Mucosa of rectum (tissue), 2 donors: ENCODE data around the gene CALML4.
"Not testable (repeated sequence)": the region's sequence is repeated elsewhere in the genome, so short reads cannot be mapped to it uniquely, and the experiment has no call there.

Source experiments
- H3K27ac ChIP-seq, 2 donors: one replicate each; pipeline ENCODE4 v1.7.0; 2013; ENCODE audit warnings: inconsistent platforms in 2 of 2, low read depth in 2 of 2, low read length in 2 of 2
- H3K27me3 ChIP-seq, 2 donors: one replicate each; pipeline ENCODE4 v1.7.0; 2013; ENCODE audit warnings: low read length in 2 of 2; ENCODE audit not compliant: control insufficient read depth in 2 of 2, insufficient read depth in 2 of 2
- H3K36me3 ChIP-seq, 2 donors: one replicate each; pipeline ENCODE4 v1.7.0; 2013; ENCODE audit warnings: low read length in 2 of 2; ENCODE audit not compliant: control insufficient read depth in 2 of 2, insufficient read depth in 2 of 2
- H3K4me1 ChIP-seq, 2 donors: one replicate each; pipeline ENCODE4 v1.7.0; 2013; ENCODE audit warnings: low read length in 2 of 2, mild to moderate bottlenecking in 1 of 2; ENCODE audit not compliant: control insufficient read depth in 2 of 2, insufficient read depth in 2 of 2
- H3K4me3 ChIP-seq, 2 donors: one replicate each; pipeline ENCODE4 v1.7.0; 2013; ENCODE audit warnings: low read length in 2 of 2
- H3K9ac ChIP-seq, 2 donors: one replicate each; pipeline ENCODE4 v1.7.0; 2013; ENCODE audit warnings: low read length in 2 of 2, low read depth in 1 of 2, mild to moderate bottlenecking in 1 of 2
- H3K9me3 ChIP-seq, 2 donors: one replicate each; pipeline ENCODE4 v1.7.0; 2013; ENCODE audit warnings: low read length in 2 of 2; ENCODE audit not compliant: control insufficient read depth in 2 of 2
- donor health status: healthy.
- donor health status: Normal muscosa, but diverticular disease.

CALML4 gene

DNA sequence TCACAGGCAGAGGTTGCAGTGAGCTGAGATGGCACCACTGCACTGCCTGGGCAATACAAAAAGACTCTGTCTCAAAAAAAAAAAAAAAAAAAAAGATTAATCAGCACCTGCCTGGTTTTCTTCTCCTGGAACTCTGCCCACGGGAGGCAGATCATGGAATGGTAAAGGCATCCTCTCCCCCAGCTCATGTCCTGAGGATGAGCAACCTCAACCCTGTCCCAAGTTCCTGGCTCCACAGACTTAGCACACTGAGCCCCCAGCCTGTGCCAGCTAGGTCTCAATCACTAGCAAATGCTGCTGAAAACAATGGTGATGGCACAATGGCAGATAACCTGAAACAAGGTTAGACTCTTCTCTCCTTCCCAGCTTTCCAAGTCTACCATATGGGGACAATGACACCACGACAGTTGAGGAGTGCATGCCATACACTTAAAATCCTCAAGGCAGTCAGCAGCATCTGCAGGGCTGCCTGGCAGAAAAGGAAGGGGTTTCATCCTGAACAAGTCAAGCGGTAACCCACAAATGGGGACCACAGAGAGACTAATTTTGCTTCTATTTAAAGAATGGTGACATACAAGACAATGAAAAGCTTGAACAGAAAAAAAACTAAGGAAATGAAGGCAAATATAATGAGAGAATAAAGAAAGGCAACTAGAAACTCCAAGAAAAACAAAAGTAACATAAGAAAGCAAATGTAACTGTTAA is 19.6 kb upstream of the CALML4 start:
- Histone ChIP-seq H3K4me1 (peaks cover 11 to 15% of the 10 kb centered on the region in 2 donors), H3K36me3 (peaks cover 0 to 3% of the 10 kb centered on the region in 2 donors), H3K9ac (no peak overlapping the region), H3K4me3 (no peak overlapping the region), H3K27ac (no peak overlapping the region), H3K27me3 (no peaks in the 10 kb centered on the region), H3K9me3 (no peaks in the 10 kb centered on the region)

DNA sequence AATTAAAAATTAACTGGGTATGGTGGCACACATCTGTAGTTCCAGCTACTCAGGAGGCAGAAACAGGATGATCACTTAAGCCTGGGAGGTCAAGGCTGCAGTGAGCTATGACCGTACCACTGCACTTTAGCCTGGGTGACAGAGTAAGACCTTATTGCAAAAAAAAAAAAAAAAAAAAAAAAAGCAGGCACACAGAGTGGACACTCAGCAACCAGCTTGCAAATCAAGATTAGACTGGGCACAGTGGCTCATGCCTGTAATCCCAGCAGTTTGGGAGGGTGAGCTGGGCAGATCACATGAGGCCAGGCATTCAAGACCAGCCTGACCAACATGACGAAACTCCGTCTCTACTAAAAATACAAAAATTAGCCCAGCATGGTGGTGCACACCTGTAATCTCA is 19.0 kb upstream of the CALML4 start:
- no peaks in the 10 kb centered on the region for H3K9me3 ChIP-seq
- no peak overlapping the region for H3K4me3 ChIP-seq

DNA sequence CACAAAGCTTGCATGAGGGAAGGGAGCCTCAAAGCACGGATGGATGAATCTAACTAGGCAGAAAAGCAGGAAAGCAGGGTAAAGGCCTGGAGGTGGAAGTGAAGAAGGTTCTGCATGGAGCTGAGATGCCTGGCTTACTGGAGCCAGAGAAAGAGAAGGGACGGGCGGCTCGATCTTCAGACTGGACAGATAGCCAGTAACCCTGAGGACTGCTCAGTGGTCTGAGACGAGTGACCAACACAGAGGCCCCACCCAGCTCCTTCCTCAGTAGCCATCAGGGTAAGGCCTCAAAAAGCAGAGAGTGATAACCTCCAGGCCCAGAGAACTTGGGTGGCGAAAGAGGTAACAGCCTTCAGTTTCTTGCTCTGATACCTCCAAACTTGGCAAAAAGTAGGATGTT is 18.0 kb upstream of the CALML4 start:
- Histone ChIP-seq H3K27ac (no peak overlapping the region), H3K36me3 (peaks cover 2 to 3% of the 10 kb centered on the region in 2 donors), H3K4me1 (peaks cover 5 to 8% of the 10 kb centered on the region in 2 donors), H3K9me3 (no peaks in the 10 kb centered on the region), H3K27me3 (no peaks in the 10 kb centered on the region), H3K4me3 (no peak overlapping the region), H3K9ac (no peak overlapping the region)

More for the DNA sequence above, 19.0 kb upstream of the CALML4 start:
- Histone ChIP-seq H3K9ac (no peak overlapping the region), H3K4me1 (peaks cover 11 to 15% of the 10 kb centered on the region in 2 donors), H3K27ac (no peak overlapping the region), H3K27me3 (no peaks in the 10 kb centered on the region), H3K36me3 (peaks cover 0 to 3% of the 10 kb centered on the region in 2 donors)

DNA sequence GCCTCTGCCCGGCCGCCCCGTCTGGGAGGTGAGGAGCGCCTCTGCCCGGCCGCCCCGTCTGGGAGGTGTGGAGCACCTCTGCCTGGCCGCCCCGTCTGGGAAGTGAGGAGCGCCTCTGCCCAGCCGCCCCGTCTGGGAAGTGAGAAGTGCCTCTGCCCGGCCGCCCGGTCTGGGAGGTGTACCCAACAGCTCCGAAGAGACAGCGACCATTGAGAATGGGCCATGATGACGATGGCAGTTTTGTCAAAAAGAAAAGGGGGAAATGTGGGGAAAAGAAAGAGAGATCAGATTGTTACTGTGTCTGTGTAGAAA is 17.3 kb upstream of the CALML4 start:
- H3K4me3 ChIP-seq, H3K27me3 ChIP-seq, H3K9me3 ChIP-seq, H3K4me1 ChIP-seq, H3K27ac ChIP-seq, H3K9ac ChIP-seq, H3K36me3 ChIP-seq: not testable (repeated sequence)

DNA sequence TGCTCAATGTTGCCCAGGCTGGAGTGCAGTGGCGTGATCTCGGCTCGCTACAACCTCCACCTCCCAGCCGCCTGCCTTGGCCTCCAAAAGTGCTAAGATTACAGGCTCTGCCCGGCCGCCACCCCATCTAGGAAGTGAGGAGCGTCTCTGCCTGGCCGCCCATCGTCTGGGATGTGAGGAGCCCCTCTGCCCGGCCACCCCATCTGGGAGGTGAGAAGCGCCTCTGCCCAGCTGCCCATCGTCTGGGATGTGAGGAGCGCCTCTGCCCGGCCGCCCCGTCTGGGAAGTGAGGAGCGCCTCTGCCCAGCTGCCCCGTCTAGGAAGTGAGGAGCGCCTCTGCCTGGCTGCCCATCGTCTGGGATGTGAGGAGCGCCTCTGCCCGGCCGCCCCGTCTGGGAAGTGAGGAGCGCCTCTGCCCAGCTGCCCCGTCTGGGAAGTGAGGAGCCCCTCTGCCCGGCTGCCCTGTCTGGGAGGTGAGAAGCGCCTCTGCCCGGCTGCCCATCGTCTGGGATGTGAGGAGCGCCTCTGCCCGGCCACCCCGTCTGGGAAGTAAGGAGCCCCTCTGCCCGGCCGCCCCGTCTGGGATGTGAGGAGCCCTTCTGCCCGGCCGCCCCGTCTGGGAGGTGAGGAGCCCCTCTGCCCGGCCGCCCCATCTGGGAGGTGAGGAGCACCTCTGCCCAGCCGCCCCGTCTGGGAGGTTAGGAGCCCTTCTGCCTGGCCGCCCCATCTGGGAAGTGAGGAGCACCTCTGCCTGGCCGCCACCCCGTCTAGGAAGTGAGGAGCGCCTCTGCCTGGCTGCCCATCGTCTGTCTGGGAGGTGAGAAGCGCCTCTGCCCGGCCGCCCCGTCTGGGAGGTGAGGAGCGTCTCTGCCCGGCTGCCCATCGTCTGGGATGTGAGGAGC is 16.6 kb upstream of the CALML4 start:
- not testable (repeated sequence) for H3K9me3 ChIP-seq, H3K9ac ChIP-seq, H3K36me3 ChIP-seq, H3K4me3 ChIP-seq, H3K27ac ChIP-seq, H3K27me3 ChIP-seq, H3K4me1 ChIP-seq

DNA sequence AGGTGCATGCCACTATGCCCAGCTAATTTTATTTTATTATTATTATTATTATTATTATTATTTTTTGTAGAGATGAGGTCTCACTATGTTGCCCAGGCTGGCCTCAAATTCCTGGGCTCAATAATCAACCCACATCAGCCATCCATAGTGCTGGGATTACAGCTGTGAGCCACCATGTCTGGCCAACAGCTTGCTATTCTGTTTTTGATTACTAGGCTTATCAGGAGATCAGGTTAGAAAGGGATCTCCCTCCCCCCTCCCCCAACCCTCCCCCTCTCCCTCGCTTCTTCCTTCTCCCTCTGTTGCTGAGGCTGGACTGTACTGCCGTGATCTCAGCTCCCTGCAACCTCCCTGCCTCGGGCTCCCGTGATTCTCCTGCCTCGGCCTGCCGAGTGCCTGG is 15.8 kb upstream of the CALML4 start:
- H3K9me3 ChIP-seq: no peaks in the 10 kb centered on the region
- H3K27me3 ChIP-seq: no peaks in the 10 kb centered on the region
- no peak overlapping the region for H3K4me3 ChIP-seq
- H3K27ac ChIP-seq: no peak overlapping the region
- no peaks in the 10 kb centered on the region for H3K4me1 ChIP-seq
- H3K36me3 ChIP-seq: peaks cover 3 to 7% of the 10 kb centered on the region in 2 donors
- no peak overlapping the region for H3K9ac ChIP-seq

DNA sequence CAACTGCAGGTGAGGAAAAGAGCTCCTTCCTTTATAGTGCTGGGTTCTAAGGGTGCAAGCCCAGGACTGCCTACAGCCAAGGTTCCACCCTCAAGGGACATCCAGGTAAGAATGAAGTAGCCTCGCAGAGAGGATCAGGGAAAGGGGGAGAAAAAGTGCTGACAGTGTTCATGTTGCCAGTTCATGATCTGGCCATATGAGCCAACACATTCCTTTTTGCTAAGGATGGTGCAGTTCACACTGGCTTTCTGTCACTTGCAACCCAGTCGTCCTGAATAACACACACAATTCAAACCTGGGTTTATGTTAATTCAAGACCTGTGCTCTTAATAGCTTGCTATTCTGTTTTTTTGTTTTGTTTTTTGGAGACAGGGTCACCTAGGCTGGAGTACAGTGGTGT is 15.4 kb upstream of the CALML4 start:
- Histone ChIP-seq H3K9ac (no peak overlapping the region), H3K27ac (no peak overlapping the region), H3K4me1 (no peaks in the 10 kb centered on the region), H3K27me3 (no peaks in the 10 kb centered on the region), H3K36me3 (peaks cover 3 to 7% of the 10 kb centered on the region in 2 donors), H3K4me3 (no peak overlapping the region), H3K9me3 (no peaks in the 10 kb centered on the region)

DNA sequence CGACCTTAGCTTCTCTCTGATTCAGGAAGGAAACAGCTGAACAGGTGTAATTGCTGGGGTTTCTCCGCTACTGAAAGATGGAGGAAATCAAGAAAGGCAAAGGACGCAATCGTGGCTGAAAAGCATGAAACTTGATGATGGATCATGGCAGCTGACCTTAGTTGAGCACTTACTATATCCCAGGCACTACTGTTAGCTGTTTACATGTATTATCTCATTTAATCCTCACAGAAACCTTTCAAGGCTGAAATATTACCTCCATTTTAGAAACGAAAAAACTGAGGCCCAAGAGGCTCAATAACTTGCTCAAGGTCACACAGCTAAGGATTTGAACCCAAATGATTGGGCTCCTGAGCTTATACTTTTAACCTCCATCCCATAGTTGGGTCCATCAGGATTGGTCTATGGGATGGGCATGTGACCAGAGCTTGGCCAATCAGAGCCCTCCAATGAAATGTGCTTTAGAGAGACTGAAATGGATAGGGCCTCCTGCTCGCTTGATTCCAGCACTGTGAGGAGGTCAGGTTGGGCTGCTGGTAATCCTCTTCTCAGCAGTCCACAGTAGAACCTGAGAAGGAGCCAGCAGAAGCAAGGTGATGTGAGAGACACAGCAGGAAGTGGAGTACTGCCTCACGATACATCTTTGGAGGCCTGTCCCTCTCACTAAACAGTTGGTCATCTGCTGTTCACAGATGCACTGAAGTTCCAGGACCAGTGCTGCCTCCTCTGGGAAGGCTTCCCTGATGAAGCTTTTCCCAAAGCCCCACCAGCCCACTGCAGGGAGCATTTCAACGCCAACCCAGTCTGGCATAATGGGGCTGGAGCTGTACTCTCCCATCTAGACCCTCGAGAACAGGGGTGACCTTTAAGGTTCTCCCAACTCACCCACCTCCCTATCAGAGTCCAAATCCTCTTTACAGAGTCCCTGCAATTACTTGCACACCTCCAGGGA is 14.0 kb upstream of the CALML4 start:
- H3K27me3 ChIP-seq: no peaks in the 10 kb centered on the region
- H3K36me3 ChIP-seq: peaks cover 3 to 7% of the 10 kb centered on the region in 2 donors
- H3K4me3 ChIP-seq: no peak overlapping the region
- H3K4me1 ChIP-seq: no peaks in the 10 kb centered on the region
- no peak overlapping the region for H3K27ac ChIP-seq
- H3K9ac ChIP-seq: no peak overlapping the region
- no peaks in the 10 kb centered on the region for H3K9me3 ChIP-seq

DNA sequence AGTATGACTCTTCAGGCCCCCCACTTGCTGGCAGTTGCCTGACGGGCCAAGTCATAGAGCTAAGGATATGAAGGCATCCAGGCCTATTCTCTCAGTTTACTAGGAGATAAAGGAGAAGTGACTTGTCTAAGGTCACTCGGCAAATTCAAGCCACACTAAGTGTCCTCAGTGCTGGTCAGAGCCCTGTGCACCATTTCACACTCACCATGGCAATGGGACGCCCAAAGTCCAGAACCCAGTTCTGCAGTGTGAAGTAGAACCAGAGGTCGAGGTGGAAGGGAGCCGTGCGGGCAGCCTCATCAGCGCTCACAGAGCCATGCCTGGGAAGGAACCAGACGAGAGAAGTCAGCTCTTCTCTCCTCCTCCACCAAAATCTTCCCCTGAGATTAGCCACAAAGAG is 13.2 kb upstream of the CALML4 start:
- no peak overlapping the region for H3K27ac ChIP-seq
- H3K4me3 ChIP-seq: no peak overlapping the region
- no peaks in the 10 kb centered on the region for H3K9me3 ChIP-seq
- H3K27me3 ChIP-seq: no peaks in the 10 kb centered on the region
- no peak overlapping the region for H3K9ac ChIP-seq
- no peaks in the 10 kb centered on the region for H3K4me1 ChIP-seq
- H3K36me3 ChIP-seq: peaks cover 5 to 7% of the 10 kb centered on the region in 2 donors

DNA sequence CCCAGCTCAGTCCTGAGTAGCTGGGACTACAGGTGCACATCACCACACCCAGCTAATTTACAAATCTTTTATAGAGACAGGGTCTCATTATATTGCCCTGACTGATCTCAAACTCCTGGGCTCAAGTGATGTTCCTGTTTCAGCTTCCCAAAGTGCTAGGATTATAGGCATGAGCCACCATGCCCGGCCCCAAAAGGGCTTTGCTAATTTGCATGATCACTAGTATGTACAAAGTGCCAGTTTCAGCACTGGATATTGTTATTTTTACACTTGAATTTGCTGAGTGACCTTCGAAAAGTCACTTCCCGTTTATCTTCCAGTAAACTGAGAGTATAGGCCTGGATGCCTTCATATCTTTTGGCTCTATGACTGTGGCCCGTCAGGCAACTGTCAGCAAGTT is 12.2 kb upstream of the CALML4 start:
- Histone ChIP-seq H3K4me1 (no peaks in the 10 kb centered on the region), H3K27me3 (no peaks in the 10 kb centered on the region), H3K9me3 (no peaks in the 10 kb centered on the region), H3K4me3 (no peak overlapping the region), H3K9ac (no peak overlapping the region), H3K27ac (no peak overlapping the region), H3K36me3 (peaks cover 5 to 7% of the 10 kb centered on the region in 2 donors)
